ENCODE results near the gene NCAM2.
"Not testable (repeated sequence)": the region's sequence is repeated elsewhere in the genome, so short reads cannot be mapped to it uniquely, and the experiment has no call there.

Gene NCAM2

DNA sequence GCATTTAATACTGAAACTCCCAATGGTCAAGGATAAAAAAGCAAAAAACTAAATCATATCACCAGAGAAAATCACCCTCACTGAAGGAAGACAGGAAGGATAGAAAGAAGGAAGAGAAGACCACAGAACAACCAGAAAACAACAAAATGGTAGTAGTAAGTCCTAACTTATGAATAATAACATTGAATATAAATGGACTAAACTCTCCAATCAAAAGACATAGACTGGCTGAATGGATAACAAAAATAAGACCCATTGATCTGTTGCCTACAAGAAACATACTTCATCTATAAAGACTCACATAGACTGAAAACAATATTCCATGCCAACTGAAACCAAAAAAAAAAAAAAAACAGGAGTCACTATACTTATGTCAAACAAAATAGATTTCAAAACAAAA lies 347.7 kb downstream of the NCAM2 start:
- DNase-seq, result no peak

DNA sequence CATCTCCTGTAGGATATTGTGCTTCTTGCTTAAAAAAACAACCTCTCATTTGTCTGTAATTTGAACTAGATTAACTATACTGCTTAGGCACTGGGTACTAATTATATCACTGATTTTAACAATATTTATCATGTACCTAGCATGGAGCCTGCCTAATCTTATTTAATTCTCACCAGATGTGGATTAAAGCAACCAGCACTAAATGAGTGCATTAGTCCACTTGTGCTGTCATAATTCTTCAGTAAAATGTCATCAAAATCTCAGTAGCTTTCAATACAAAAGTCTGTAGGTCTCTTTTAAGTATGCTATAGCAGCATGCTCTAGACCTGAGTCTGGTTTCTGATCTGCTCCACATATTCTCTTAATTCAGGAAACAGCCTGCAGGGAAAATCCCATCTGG lies 368.1 kb downstream of the NCAM2 start:
- no peak for DNase-seq

DNA sequence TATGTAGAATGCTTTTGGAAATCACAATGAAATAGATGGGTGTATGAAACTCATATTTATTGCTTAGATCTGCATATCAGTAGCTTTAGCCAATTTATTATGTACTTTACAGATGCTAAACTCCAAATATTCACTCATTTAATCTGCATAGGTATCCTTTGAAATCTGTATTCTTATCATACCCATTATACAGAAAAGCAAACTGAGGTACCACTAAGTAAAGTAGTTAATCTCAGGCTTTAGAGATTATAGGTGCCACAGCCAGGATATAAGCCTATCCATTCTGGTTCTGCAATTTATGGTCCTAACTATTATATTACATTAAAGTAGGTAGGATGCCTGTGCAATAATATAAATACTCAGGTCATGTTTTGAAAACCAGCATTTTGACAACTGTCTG lies 369.4 kb downstream of the NCAM2 start:
- no peak for DNase-seq

DNA sequence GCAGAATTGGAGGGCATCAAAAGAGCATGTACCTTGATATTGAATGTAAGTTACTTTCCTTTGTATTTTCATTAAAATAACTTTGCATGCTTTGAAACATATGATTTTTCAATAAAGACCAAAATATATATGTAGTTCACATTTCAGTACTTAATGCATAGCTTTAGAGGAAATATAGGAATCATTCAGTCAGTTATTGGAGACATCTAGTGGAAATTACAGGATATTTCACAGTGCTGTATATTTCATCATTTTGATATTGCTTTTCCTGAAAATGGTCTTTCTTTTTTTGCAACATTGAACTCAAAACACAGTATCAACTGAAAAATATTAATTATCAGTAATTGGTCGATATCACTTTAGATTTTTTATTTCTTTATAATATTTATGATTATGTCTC lies 375.8 kb downstream of the NCAM2 start:
- DNase-seq, result no peak

DNA sequence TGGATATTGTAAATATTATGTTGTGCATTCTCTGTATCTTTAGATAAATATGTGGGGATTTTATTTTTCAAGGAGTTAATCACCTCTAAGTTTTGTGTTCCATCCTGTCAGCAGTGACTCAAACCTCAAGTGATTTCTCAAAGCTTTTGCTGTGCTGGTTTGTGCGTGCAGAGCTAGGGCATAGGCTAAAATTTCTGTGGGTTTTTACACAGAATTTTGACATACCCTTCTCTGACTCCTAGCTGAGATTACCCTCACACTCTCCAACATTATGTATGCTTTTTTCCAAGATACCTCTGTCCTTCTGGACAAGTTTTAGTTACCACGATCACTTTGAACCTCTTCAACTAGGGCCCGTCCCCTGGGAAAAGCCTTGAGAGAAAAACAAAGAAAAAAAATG lies 384.9 kb downstream of the NCAM2 start:
- no peak for DNase-seq

DNA sequence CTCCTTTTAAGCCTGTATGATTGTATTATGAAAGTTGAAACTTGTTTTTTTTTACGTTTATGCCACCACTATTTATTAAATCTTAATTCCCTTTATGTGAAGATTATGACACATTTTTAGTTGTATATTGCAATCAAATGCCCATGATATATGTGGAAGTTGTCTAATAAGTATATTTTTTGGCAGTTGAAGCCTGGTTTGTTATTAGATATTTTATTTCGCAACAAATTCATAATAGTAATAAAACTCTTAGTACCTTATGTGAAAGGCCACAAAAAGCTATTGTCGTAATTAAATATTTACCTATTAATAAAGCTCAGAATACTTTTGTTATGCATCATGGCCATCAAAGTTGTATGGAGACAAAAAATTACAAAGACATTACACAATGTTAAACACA lies 386.8 kb downstream of the NCAM2 start:
- DNase-seq, result no peak

DNA sequence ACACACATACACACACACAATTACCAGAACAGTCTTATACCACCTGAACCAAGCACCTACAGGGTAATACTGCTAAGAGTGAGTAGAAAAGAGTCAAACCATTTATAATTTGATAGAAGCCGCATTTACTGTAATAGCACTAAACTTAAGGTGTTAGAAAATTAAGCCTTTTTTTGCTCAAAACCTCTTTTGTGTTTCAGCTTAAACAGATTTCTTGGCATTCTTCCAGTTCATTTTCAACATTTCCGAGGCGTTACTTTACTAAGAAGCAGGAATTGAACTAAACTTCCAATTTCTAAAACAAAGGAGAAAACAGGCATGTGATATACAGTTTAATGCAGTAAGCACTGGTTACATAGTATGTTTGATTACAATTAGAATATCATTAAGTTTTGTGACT lies 387.2 kb downstream of the NCAM2 start:
- DNase-seq, result no peak

DNA sequence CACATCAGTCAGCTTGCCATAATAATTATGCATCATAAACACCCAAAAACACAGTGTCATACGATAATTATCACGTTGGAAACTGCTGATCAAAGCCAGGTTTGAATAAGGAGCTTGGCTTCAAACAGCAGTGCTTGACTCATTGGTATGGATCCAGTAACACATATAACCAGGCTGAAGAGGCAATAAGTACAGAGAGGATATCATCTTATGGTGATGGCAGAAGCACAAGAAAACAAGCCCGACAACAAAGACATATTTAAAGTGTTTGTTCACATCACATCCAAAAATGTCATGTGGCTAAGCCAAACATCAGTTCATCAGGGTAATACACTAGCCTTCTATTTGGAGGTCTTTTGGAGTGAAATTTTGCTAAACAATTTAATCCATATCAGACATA lies 389.7 kb downstream of the NCAM2 start:
- DNase-seq, result no peak

DNA sequence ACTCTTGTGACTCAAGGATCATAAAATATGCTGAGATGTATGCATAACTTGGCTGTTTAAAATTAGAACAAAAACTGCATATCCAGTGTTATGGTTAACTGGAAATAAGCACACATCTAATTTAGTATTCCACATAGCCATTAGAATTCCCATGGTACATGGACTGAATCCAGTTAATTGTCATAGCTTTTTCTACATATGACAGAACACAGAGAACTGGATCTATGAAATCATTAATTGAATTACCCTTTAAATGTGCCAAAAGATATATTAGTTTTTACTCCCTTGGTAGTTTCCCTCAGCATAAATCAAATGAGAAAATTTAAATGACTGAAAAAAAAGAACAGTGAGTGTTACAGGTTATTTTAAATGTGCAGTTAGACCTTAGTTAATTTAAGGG lies 395.9 kb downstream of the NCAM2 start:
- no peak for DNase-seq

DNA sequence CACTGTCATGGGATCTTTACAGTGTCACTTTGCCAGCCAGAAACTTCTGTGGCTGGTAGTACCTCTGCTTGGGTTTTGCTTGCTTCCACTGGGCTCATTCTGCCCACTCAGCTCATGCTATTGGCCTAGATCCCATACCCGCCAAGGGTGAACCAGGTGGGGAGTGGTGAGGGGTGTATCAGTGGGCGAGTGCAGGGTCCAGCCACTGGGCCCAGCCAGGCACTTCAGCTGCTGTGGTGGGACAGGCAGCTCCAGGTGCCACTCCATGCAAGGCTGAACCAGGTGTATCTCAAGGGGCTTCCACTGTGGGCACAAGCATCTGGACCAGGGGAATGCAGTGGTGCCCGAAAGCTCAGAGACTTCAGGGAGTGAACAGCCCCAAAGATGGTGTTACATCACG lies 398.2 kb downstream of the NCAM2 start:
- no peak for DNase-seq

DNA sequence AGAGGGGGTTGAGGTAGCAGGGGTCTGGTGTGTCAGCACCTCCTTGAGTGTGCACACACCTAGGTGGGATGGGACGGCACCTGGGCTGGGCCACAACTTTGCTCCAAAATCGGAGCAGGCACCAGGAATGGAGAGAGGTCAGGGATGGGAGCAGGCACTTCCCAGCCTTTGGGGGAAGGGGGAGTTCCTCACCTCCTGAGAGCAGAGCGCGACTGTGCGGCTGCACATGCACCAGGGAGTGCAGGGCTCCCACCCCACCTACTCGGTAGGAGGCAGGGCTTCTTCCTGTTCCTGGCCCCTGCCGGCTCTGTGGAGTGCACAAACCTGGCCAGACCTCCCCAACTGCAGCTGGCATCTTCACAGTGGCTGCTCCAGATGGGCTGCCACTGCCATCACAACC lies 399.3 kb downstream of the NCAM2 start:
- DNase-seq, result no peak

DNA sequence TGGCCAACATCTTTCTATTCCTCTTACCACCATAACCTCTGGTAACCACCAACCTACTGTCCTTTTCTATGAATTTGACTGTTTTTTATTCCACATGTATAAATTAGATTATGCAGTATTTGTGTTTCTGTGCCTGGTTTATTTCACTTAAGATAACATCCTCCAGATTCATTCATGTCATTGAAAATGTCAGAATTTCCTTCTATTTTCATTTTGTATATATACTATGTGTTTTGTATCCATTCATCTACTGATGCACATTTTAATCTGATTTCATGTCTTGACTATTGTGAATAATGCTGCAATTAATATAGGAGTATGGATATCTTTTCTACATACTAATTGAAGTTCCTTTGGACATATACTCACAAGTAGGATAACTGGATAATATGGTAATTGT lies 403.2 kb downstream of the NCAM2 start:
- no peak for DNase-seq

DNA sequence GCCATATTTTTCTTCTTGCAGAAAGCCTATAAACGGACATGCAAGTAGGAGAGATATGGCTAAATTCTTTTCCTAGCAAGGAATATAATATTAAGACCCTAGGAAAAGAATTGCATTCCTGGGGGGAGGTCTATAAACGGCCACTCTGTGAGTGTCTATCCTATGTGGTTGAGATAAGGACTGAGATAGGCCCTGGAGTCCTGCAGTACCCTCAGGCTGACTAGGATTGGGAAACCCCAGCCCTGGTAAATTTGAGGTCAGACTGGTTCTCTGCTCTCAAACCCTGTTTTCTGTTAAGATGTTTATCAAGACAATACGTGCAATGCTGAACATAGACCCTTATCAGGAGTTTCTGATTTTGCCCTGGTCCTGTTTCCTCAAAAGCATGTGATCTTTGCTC lies 404.0 kb downstream of the NCAM2 start:
- DNase-seq, result not testable (repeated sequence)

DNA sequence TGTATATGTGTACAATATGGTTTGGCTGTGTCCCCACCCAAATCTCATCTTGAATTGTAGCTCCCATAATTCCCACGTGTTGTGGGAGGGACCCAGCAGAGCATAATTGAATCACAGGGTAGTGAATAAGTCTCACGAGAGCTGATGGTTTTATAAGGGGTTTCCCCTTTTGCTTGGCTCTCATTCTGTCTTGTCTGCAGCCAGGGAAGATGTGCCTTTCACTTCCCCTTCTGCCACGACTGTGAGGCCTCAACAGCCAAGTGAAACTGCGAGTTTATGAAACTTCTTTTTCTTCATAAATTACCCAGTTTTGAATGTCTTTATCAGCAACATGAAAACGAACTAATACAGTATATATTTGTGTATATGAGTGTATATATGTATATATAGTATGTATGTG lies 406.1 kb downstream of the NCAM2 start:
- DNase-seq, result peak in 1 of 2 donors; percentile 6

DNA sequence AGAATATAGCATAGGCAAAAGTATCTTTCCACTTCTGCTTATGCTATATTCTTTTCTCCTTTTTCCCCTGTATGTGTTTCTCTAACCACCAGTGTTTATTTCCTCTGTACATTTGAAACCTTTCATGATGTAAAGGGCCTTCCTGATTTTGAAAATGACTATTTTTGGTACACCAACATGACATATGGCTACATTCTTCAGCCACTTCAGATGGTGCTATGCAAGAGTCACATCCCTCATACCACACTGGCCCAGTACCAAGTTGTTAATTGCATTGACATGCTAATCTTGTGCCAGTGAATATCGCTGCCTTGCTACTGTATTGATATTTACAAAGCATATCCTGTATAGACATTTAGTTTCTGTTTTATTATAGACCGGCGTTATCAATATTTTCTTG lies 408.7 kb downstream of the NCAM2 start:
- DNase-seq, result no peak

DNA sequence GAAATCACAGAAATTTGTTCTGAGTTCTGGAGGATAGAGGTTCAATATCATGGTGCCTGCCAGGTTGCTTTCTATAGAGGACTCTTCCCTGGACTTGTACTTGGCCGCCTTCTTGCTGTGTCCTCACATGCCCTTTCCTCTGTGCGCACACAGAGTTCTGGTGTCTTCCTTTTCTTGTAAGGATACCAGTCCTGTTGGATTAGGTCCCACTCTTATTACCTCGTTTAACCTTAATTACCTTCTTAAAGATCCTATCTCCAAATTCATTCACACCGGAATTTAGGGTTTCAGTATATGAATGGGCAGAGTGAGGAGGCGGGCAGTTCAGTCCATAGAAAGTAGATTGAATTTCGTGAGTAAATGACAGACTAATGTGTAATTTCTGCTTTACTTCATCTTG lies 413.9 kb downstream of the NCAM2 start:
- no peak for DNase-seq

DNA sequence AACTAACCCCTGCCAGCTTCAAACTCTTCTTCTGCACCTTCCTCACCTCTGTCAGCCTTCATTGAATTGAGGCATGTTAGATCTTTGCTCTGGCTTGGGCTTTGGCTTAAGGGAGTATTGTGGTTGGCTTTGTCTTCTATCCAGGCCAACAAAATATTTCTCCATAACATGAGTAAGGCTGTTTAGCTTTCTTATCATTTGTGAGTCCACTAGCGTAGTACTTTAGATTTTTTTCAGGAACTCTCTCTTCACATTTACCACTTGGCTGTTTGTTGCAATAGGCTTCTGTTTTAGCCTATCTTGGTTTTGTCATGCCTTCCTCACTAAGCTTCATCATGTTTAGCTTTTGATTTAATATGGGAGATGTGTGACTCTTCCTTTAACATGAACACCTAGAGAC lies 417.5 kb downstream of the NCAM2 start:
- DNase-seq, result no peak

DNA sequence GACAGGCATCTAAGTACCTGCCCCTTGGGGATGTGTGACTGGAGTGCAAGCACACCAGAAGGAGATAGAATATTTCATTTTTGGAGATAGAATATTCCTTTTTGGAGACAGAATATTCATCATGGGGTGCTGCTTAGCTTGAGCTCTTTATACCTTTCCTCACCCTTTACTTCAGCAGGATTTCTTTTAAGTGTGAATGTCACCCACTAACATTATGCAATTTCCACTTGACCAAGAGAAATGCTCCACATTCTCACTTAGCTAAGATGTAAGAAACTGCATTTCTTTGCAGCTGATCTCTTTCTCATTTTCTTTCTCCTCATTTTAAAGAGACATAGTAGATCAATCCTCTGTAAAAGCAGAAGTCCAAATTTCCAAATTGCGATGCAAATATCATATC lies 436.7 kb downstream of the NCAM2 start:
- no peak for DNase-seq

DNA sequence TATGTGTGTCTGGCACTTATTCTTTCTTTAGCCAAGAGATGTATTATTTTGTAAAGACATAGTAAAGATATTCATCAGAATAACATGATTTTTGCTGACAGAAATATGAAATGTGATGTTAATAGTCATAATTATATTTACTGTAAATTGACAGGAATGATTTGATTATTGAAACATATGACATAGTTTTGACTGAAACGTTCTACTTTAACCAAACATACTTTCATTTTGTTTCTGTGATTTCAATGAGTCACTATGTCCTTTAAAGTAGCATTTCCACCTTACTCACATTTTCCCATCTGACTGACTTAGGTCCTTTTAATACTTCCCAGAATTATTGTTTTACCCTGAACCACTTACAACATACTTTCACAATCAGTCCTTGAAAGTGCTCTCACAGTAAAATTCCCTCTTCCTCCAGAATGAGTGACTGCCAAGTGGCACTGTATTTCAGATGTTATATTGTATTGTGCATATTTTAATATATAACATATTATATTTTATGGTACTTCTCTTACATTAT lies 437.9 kb downstream of the NCAM2 start:
- DNase-seq, result no peak

DNA sequence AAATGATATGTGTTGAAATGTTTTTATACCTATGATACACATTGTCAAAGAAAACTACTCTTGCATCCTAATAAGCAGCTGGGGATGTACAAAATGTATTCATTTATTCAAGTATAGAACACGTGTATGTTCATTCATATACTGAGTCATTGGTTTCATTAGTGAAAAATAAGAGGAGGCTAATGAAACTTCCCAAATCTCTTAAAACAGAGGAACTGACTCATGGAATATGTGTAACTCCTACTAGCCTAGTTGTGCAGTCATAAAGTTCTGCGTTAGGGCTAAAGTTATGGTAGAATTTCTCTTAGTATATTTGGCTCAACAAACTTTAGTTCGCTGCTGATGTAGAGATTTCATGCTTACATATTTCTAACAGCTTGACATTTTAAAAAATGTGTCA lies 441.6 kb downstream of the NCAM2 start:
- DNase-seq, result no peak

DNA sequence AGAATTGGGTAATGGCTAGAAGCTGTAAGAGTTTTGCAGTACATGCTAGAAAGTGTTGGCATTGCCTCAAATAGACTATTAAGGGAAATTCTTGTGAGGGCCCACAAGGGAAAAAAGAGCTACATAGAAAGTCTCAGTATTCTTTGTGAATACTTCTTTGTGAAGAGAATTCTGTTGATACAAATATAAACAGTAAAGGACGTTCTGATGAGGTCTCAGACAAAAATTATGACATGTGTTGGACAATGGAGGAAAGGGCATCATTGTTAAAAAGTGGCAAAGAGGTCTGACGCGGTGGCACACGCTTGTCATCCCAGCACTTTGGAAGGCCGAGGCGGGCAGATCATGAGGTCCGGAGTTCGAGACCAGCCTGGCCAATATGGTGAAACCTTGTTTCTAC lies 458.9 kb downstream of the NCAM2 start:
- no peak for DNase-seq

DNA sequence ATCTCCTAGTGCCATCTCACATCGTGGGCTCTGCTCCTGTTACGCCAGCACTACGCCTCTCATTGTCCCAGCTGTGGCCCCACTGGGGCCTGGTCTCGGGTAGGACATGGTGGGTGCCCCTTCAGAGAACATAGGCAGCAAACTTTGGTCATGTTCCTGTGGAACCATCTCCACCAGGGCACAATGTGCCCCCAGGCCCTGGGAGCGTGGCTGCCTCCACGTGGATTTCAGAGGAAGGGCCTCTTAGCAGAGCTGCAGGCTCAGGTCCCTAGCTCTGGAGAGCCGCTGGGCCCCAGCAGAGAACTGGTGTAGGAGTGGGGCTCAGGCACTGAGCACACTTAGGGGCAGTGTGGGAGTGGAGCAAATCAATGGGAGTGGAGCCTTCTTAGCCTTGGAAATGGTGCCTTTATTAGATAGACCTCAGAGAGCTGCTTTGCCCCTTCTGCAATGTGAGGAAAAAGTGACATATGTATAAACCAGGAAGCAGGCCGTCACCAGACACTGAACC lies 460.0 kb downstream of the NCAM2 start:
- DNase-seq, result no peak

DNA sequence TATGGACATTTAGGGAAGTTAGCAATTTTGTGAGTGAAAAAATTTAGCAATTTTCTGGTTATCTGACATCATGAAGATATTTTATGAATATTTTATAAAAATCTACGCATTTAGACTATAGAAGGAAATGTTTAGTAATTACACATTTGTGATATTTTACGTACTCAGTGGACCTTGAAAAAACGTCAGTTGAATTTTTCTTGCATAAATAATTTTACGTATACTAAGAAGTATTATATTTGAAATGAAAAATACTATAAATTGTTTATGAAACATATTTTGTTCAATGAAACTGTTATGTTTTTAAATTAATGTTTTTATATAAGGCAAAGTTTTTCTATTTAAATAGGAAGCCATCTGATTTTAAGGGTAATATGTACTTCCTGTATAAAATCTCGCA lies 462.8 kb downstream of the NCAM2 start:
- DNase-seq, result no peak

DNA sequence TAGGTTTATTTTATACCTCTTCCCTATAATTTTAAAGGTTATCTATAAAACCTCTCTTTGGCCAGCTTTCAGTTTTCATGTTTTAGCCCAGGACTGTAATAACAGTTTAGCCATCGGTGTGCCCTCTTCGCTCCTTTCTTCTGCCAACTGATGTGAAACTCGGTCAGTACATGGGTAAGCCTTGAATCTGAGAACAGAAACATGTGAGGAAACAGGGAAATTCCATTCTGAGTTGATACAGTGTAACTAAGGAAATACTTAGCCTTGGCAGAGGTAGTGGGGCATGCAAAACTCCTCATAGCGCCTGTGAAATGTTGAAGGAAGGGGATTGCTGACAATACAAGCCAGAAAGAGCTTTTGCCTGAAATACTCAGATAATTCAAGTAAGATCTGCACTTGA lies 465.2 kb downstream of the NCAM2 start:
- DNase-seq, result no peak

DNA sequence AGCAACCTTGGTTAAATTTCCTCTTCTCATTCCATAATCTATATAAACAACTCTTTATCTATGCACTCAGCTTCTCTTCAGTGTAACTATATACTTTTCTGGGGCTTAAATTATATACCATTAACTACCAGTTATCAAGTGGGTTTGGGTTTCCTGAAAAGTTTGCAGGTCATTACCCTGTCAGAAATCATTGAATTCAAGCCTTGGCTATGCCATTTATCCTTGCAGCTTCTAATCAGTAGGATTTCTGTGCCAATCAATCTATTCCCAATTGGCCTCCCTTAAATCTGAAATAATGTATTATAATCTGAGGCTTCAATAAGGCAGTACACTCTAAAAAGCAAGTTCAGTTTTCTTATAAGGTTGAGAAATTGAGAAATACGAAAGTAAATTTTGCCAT lies 466.5 kb downstream of the NCAM2 start:
- DNase-seq, result no peak

DNA sequence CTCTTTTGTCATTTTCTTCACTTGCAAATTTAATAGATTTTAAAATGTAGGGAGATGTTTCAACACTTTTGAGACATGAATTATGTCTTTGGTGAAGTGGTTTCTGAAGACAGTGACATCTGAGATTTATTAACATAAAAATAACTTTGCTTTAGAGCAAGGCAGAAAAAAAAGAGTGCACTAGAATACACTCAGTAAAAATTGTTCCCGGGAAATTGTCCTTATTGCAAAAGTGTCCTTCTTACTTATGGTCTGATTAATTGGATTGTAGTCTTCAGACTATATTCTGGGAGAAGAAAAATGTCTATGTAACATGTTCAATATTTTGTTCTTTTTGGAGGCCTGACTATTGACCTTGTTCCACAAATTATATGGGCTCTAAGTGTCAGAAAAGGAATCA lies 468.5 kb downstream of the NCAM2 start:
- no peak for DNase-seq
